GM18951 (cell line): ENCODE data around the gene C4B.
"Not testable (repeated sequence)": the region's sequence is repeated elsewhere in the genome, so short reads cannot be mapped to it uniquely, and the experiment has no call there.

Experiments
- POLR2A ChIP-seq: IDR thresholded peaks from 4 replicates; pipeline ENCODE4 v1.6.1; 2011; ENCODE audit warnings: mild to moderate bottlenecking; ENCODE audit not compliant: insufficient read length, insufficient read depth; ENCODE audit errors: extremely low read depth
- in situ Hi-C: fragments of 300-500 bp; cut with MboI; formaldehyde crosslinking; loops from one replicate; pipeline ENCODE4 v1.12.0; 2022; ENCODE audit warnings: low sequenced_read_pairs, mixed read lengths, inconsistent platforms; ENCODE audit not compliant: unreplicated experiment

The C4B gene

DNA sequence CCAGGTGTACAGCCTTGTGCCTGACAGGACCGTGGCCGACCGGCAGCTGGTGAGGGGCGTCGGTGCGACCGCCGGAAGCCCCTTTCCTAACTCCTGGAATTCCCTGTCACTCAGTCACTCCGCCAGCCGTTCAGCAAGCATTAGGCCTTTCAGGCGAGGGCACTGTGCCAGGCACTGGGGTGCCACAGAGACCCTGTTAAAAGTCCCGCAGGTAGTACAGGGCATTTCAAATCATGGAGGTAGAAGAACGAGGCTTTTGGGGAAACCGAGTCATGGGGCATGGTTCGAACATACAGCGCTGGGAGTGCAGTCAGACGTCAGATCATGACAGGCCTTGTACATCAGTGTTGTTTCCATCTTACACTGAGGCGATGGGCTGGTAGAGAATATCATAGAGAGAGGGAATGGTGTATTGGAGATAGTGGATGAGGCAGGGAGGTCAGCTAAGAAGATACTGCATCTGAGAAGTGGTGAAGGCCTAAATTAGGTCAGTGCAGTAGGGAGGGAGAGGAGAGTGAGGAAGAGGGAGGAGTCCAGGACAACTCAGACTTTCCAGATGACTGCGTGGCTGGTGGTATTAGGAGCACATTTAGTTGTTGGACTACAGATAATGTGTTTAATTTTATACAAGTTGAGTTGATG lies 41.8 kb upstream of the C4B start:
- no peak for TF ChIP-seq POLR2A
- in situ Hi-C loops = no loop called here

DNA sequence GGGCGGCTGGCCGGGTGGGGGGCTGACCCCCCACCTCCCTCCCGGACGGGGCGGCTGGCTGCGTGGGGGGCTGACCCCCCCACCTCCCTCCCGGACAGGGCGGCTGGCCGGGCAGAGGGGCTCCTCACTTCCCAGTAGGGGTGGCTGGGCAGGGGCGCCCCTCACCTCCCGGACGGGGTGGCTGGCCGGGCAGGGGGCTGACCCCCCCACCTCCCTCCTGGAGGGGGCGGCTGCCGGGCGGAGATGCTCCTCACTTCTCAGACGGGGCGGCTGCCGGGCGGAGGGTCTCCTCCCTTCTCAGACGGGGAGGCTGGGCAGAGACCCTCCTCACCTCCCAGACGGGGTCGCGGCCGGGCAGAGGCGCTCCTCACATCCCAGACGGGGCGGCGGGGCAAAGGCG lies 38.5 kb upstream of the C4B start:
- in situ Hi-C loops = not testable (repeated sequence)

DNA sequence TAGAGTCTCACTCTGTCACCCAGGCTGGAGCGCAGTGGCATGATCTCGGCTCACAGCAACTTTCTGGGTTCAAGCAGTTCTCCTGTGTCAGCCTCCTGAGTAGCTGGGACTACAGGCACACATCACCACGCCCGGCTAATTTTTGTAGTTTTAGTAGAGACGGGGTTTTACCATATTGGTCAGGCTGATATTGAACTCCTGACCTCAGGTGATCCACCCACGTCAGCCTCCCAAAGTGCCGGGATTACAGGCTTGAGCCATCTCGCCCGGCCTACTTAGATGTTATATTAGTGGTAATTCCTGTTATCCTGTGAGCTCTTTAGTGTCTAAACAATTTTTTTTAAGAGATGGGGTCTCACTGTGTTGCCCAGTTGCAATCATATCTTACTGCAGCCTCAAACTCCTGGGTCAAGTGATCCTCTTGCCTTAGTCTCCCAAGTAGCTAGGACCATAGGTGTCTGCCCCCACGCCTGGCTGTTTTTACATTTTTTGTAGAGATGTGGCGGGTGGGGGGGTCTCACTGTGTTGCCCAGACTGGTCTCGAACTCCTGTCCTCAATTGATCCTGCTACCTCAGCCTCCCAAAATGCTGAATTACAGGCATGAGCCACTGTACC lies 36.7 kb upstream of the C4B start:
- in situ Hi-C loops = no loop called here
- no peak for TF ChIP-seq POLR2A

DNA sequence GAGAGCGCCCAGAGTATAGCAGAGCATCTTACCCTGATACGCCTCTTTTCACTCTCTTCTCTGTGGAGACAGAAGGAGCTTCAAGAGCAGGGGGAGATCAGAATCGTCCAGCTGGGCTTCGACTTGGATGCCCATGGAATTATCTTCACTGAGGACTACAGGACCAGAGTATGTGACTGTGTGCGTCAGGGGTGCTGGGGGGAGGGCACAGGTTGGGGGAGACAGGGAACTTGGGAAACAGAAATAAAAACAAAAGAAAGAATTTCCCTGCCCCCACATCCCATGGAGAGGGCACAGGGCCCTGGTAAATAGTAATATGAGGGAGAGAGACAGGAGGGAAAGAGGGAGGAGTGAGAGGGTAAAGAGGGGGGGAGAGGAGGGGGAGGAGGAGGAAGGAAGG lies 35.8 kb upstream of the C4B start:
- in situ Hi-C loops = no loop called here
- no peak for TF ChIP-seq POLR2A

DNA sequence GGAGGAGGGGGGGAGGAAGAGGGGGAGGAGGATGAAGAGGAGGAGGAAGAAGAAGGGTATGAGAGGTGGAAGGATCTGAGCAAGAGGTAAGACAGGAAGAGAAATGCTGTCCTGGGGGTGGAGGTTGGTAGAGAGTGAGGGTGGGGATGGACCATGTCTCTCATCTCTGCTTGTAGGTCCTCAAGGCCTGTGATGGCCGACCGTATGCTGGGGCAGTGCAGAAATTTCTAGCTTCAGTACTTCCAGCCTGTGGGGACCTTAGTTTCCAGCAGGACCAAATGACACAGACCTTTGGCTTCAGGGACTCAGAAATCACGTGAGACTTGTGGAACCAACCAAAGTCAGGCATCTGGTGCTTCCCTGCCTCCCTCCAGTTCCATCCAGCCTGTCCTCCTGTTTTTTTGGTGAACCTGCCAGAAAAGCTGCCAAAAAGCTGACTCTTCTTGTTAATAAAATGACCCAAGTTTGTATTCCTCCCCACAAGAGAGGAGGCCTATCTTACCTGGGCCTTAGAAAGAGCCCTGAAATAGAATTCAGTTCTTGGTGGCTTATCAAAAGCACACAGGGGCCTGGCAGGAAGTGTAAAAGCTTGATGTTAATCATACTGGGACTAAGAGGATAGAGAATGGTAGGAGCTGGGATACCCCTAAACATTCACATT lies 35.2 kb upstream of the C4B start:
- no peak for TF ChIP-seq POLR2A
- in situ Hi-C loops = no loop called here

DNA sequence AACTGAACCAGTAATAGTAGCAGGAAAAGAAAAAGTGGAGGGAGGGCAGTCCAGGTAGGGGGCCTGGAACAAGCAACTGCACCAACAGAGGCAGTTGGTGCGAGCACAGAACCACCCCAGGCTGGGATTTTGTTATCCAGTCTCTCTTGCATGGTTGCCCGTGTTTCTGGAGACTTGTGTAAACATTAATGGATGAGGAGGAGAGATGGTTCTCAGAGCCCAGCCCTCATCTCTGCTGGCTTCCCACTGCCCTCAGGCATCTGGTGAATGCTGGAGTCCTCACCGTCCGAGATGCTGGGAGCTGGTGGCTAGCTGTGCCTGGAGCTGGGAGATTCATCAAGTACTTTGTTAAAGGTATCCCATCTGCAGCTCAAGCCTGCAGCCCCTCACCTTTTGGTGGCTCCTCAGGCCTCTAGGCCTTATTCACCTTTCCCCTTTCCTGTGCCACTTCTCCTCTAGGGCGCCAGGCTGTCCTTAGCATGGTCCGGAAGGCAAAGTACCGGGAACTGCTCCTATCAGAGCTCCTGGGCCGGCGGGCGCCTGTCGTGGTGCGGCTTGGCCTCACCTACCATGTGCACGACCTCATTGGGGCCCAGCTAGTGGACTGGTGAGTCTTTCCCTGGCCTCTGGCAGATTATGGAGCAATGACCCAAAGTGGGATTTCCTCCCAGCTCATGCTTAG lies 34.3 kb upstream of the C4B start:
- in situ Hi-C loops = not testable (repeated sequence)

DNA sequence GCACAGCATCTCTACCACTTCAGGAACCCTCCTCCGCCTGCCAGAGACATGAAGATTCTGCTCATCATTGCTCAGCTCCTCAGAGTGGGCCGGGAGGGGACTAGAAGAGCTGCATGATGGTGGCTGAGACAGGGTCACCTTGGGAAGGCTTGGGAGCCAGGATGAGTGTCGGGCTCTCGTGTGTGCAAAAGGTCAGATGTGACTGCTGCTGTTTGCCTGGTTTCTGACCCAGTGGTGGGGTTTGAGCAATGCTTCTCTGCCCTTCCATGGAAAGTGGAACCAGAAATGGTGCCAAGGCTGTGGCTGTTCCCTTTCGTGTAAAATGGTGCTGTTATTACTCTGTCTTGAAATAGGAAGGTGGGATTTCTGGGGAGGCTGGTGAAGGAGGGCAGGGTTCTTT lies 33.6 kb upstream of the C4B start:
- in situ Hi-C loops = not testable (repeated sequence)

DNA sequence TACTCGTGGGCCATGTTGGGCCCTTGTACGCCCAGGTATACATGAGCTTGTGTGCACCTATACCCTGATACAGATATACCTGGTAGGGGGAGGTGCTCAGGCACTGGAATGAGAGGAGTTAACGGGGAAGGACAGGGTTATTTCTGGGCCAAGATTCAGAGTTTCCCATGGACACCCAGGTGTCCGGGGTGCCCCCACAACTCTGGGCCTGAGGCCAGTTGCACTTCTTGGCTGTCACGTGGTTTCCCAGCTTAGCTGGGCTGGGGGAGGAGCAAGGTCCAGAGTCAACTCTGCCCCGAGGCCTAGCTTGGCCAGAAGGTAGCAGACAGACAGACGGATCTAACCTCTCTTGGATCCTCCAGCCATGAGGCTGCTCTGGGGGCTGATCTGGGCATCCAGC lies 32.9 kb upstream of the C4B start, which contains the start of gene C4A:
Gene C4A (plus strand): TSS at position 314 of the 400 bp plus-strand sequence. CDS start 51 bp downstream, at position 365.
- in situ Hi-C loops = not testable (repeated sequence)

DNA sequence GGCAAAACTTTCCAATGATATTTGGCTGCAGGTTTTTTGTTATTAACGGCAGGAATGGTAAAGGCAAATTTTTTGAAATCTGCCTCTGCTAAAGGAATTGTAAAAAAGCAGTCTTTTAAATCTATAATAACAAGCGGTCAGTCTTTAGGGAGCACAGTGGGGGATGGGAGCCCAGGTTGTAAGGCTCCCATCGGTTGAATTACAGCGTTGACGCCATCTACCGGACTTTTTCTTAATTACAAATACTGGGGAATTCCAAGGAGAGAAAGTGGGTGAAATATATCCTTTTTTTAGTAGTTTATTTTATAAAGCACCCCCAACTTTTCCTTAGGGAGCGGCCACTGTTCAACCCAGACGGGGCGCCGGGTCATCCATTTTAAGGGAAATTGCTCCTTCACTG lies 25.2 kb upstream of the C4B start:
- in situ Hi-C loops = not testable (repeated sequence)

DNA sequence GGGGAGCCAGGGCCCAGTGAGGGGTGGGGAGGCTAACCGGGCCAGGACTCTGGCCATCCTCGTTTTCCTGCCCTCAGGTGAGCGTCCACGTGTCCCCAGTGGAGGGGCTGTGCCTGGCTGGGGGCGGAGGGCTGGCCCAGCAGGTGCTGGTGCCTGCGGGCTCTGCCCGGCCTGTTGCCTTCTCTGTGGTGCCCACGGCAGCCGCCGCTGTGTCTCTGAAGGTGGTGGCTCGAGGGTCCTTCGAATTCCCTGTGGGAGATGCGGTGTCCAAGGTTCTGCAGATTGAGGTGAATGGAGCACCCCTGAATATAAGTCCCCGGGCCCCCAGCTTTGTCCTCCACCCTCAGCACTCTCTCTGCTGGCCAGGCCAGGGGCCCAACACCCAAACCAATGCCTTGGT lies 20.2 kb upstream of the C4B start:
- in situ Hi-C loops = not testable (repeated sequence)

DNA sequence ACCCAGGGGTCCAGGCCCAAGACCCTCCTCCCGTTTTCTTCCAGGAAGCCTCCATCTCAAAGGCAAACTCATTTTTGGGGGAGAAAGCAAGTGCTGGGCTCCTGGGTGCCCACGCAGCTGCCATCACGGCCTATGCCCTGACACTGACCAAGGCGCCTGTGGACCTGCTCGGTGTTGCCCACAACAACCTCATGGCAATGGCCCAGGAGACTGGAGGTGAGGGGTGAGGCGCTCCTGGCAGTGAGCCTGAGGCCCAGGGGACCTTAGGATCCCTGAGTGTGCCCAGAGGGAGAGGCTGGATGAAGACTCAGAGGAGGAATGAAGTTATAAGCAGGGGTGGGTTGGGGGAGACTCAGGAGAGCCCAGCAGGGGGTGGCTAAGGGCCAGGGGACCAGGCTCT lies 18.2 kb upstream of the C4B start:
- in situ Hi-C loops = not testable (repeated sequence)

DNA sequence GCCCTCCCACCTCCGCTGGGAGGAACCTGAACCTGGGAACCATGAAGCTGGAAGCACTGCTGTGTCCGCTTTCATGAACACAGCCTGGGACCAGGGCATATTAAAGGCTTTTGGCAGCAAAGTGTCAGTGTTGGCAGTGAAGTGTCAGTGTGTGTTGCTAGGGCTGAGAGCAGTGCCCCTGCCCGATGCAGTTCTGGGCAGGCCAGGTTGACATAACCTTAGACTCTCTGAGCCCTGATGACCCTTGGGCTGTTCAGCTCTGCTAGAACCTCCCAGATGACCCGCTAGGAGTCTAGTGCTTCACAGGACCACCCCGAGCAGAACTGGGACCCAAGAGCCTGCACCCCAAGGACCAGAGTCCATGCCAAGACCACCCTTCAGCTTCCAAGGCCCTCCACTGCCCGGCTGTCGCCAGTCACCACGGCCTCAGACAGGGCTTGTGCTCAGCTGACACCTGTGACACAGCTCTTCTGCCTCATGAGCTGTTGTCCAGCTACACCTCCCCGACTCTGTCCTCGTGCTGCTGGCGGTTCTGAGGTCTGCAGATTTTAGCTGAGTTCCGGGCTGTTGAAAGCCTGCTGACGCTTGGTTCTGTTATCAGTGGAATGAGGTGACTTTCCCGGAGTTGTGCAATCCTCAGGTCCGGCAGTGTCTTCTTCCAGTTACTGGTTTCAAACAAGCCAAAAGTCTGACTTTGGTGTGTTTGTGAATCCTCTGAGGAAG lies 11.9 kb upstream of the C4B start:
- in situ Hi-C loops = not testable (repeated sequence)

DNA sequence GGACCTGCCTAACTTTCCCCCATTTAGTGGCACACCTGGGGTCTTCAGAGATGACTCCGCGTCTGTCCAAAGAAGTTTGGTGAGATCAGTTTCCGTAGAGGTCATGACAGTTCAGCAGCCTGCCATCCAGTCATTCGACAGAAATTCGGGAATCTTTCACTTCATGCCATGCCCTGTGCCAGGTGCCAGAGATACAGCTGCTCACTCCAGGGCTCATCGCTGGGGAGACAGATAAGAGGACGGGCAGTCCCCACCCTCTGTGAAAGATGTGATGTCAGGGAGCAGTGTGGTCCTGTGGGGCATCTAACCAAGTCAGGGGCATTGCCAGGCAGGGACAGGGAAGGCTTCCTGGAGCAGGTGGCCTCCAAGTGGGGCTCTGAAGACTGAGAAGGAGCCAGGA lies 11.3 kb upstream of the C4B start:
- in situ Hi-C loops = not testable (repeated sequence)

DNA sequence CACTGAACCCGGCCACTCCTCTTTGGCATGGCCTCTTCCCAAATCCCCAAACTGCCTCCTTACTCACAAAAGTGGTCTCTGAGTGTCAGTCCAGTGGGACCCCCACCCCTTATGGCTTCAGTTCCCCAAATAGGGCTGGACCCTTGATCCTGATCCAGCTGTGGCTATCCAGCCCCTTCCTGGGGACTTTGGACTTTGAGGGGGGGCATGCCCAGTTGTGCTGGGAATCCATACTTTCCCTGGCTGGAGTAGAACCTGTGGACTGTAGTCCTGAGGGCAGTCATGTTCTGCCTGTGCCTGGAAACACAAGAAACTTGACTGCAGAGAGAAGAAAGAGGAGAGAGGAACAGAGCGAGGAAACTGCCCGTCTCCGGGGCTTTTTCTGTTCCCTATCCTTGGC lies 10.2 kb upstream of the C4B start:
- in situ Hi-C loops = not testable (repeated sequence)

DNA sequence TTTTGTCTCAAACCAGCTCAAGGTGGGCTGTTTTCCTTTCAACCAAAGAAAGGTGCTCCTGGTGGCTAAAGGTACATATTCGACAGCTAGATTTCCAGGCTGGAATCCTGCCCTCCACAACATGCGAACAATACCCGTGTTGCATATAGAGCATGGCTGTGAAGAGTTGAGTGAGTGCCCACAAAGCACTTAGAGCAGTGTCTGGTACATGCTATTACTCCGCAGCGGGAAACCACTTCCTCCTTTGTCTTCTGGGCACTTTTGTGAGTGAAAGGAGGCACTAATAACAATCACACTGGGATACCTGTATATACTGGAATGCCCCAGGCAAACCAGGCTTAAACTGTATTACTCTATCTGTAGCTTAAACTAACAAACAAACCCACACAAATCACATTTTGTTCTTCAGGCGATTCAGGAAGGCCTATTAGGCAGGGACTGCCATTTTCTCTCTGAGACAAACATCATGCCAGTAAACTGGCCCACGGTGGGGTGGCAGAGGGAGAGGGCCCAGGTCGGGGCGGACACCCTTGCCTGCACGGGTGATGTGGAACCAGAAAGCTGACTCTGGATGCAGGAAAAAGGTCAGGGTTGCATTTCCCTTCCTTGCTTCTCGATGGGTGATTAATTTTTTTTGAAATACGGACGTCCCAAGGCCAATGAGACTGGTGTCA lies 9.6 kb upstream of the C4B start:
- in situ Hi-C loops = not testable (repeated sequence)

DNA sequence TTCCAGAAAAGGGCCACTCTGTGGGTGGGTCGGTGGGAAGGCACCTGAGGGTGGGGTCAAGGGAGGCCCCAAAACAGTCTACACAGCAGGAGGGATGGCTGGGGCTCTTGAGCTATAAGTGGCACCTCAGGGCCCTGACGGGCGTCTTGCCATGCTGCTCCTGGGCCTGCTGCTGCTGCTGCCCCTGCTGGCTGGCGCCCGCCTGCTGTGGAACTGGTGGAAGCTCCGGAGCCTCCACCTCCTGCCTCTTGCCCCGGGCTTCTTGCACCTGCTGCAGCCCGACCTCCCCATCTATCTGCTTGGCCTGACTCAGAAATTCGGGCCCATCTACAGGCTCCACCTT lies 9.1 kb upstream of the C4B start:
- in situ Hi-C loops = not testable (repeated sequence)

DNA sequence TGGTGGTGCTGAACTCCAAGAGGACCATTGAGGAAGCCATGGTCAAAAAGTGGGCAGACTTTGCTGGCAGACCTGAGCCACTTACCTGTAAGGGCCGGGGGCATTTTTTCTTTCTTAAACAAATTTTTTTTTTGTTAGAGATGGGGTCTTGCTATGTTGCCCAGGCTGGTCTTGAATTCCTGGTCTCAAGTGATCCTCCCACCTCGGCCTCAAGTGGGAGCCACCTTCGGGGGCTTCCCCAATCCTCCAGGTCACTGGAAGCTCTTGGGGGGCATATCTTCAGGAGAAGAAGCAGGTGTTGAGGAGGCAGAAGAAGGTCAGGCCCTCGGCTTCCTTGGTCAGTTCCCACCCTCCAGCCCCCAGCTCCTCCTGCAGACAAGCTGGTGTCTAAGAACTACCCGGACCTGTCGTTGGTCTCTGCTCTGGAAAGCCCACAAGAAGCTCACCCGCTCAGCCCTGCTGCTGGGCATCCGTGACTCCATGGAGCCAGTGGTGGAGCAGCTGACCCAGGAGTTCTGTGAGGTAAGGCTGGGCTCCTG lies 8.5 kb upstream of the C4B start:
- in situ Hi-C loops = not testable (repeated sequence)

DNA sequence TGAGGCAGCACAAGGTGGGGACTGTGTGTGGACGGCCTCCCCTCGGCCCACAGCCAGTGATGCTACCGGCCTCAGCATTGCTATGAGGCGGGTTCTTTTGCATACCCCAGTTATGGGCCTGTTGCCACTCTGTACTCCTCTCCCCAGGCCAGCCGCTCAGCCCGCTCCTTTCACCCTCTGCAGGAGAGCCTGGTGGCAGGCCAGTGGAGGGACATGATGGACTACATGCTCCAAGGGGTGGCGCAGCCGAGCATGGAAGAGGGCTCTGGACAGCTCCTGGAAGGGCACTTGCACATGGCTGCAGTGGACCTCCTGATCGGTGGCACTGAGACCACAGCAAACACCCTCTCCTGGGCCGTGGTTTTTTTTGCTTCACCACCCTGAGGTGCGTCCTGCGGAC lies 7.5 kb upstream of the C4B start:
- in situ Hi-C loops = not testable (repeated sequence)

DNA sequence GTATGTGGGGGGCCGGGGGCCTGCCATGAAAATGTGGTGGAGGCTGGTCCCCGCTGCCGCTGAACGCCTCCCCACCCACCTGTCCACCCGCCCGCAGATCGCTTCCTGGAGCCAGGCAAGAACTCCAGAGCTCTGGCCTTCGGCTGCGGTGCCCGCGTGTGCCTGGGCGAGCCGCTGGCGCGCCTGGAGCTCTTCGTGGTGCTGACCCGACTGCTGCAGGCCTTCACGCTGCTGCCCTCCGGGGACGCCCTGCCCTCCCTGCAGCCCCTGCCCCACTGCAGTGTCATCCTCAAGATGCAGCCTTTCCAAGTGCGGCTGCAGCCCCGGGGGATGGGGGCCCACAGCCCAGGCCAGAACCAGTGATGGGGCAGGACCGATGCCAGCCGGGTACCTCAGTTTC lies 6.6 kb upstream of the C4B start:
- in situ Hi-C loops = not testable (repeated sequence)
